Mesodermal cell (in vitro differentiated cells): Measurements from ENCODE around the gene DHODH.
"Not testable (repeated sequence)": the region's sequence is repeated elsewhere in the genome, so short reads cannot be mapped to it uniquely, and the experiment has no call there.

Experiments used
- H3K27ac ChIP-seq: 2 replicates; pipeline ENCODE4 v1.7.0; 2013; ENCODE audit warnings: mild to moderate bottlenecking, low read depth, low read length, moderate library complexity; ENCODE audit not compliant: severe bottlenecking
- H3K36me3 ChIP-seq: 2 replicates; pipeline ENCODE4 v1.7.1; 2013; ENCODE audit warnings: mild to moderate bottlenecking, low read length, moderate library complexity; ENCODE audit not compliant: control insufficient read depth, insufficient read depth
- H3K4me1 ChIP-seq: one replicate; pipeline ENCODE4 v1.7.1; 2013; ENCODE audit warnings: mild to moderate bottlenecking, low read length; ENCODE audit not compliant: insufficient read depth, control insufficient read depth, poor library complexity, severe bottlenecking
- H3K4me3 ChIP-seq: 2 replicates; pipeline ENCODE4 v1.7.0; 2013; ENCODE audit warnings: low read length, control low read depth, mild to moderate bottlenecking; ENCODE audit not compliant: insufficient read depth, poor library complexity, severe bottlenecking; ENCODE audit errors: extremely low read depth
- H3K9me3 ChIP-seq: 2 replicates; pipeline ENCODE4 v1.7.1; 2013; ENCODE audit warnings: mild to moderate bottlenecking, low read length, moderate library complexity; ENCODE audit not compliant: control insufficient read depth
- WGBS, 2 experiments: methylation state at CpG; one replicate each; pipeline ENCODE4 v1.1.5; 2013; ENCODE audit warnings: missing lambda C conversion rate in 2 of 2; ENCODE audit not compliant: insufficient coverage in 2 of 2; 5-methylcytosine and 5-hydroxymethylcytosine counted together

DHODH gene

DNA sequence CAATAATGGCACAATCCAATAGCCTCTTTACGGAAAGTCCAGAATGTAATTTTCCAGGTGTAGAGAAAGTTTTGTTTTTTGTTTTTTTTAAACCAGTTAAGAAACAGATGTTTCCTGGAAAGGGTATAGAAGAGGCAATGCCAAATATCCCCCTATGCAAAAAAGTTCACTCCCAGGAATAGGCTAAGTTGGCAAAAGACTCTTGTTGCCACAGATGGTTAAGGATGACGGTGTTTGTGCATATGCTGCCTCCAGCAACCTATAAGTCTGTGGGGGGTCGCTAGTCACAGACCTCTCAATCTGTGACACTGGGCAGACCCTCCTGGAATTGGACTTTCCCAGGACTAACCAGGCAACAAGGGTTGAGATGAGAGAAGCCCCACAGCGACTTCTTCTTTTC lies 24.9 kb downstream of the DHODH start:
- Histone ChIP-seq H3K4me3 (no peak overlapping the region), H3K9me3 (no peaks in the 10 kb centered on the region), H3K4me1 (no peaks in the 10 kb centered on the region), H3K36me3 (no peaks in the 10 kb centered on the region), H3K27ac (no peak overlapping the region)
- WGBS, 2 experiments: 82 to 83% methylated on average over 2 of the region's 4 CpGs

DNA sequence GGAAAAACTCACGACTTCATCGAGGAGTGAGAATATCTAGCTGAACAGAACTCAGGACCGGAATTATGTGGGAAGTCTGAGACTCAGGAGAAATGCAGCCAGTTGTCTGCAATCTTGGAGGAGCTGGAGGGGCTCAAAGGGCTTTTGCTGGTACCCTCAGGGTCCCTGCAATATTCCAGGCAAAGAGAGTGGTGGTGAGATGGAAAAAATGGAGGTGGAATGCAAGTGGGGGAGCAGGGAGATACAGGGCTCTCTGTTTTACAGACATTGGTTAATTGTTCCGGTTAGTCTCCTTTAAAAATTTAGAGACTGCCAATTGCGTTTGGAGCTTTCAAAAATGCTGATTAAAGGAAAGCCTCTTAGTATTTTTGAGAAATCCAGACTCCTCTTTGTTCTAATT lies 27.6 kb downstream of the DHODH start:
- Histone ChIP-seq H3K4me3 (no peak overlapping the region), H3K27ac (no peak overlapping the region), H3K36me3 (no peaks in the 10 kb centered on the region), H3K9me3 (no peaks in the 10 kb centered on the region), H3K4me1 (no peaks in the 10 kb centered on the region)
- 94 to 95% methylated on average over 5 of the region's 5 CpGs for WGBS, 2 experiments

DNA sequence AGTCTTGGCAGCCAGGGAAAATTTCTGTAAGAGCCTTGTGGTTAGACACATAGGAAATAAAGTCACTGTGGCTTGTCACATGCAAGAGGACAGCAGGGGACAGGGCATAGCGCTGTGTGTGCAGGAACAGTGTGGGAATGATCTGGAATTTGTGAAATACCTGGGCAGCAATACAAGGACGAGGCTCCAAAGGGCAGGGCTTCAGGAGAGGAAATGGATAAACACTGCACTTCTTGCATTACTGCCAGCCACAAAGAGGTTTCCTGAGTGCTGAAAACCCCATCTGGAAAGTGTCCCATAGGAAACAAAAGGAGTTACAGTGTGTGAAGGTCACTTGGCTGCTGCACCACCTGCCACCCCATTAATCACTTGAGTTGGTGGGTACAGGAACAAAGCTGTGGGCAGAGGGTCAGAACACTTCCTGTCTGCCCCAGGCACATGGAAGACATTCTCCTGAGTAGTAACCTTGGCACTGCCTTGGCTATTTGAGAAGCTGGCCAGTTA lies 33.7 kb downstream of the DHODH start:
- H3K4me3 ChIP-seq: no peak overlapping the region
- H3K36me3 ChIP-seq: no peaks in the 10 kb centered on the region
- 80 to 81% methylated on average over 2 of the region's 2 CpGs for WGBS, 2 experiments
- H3K4me1 ChIP-seq: no peaks in the 10 kb centered on the region
- no peak overlapping the region for H3K27ac ChIP-seq
- H3K9me3 ChIP-seq: no peaks in the 10 kb centered on the region

DNA sequence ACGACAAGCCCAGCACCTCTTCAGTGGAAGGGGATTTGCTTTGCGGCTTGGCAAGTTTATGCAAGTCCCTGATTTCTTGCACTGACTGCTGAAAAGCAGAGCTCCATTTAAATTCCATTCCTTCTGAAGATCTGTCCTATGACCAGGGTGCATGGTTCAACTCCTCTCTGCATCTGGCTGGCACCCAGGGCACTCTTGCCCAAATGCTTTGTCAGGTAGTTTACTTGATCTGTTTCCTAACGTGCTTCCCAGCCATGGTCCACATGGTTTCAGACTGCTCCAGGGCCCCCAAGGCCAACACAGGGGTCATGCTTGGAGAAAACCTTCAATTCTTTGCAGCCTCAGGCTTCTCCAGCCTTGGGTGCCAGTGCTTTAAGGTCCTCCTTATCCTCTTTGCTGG lies 34.5 kb downstream of the DHODH start:
- H3K4me3 ChIP-seq: no peak overlapping the region
- no peak overlapping the region for H3K27ac ChIP-seq
- no peaks in the 10 kb centered on the region for H3K36me3 ChIP-seq
- 71 to 92% methylated on average over 1 to 2 of the region's 3 CpGs for WGBS, 2 experiments
- H3K4me1 ChIP-seq: no peaks in the 10 kb centered on the region
- no peaks in the 10 kb centered on the region for H3K9me3 ChIP-seq

DNA sequence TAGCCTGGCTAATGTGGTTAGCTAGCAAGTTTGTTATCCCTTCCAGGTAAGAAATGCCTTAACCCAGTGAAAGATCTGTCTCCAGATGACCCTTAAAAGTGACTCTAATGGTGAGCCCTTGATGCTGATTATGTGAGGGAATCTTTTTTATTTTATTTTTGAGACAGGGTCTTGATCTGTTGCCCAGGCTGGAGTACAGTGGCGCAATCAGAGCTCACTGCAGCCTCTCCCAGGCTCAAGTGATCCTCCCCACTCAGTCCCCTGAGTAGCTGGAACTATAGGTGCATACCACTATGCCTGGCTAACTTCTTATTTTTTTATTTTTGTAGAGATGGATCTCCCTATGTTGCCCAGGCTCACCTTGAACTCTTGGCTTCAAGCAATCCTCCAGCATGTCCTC lies 35.0 kb downstream of the DHODH start:
- Histone ChIP-seq H3K9me3 (no peaks in the 10 kb centered on the region), H3K4me3 (no peak overlapping the region), H3K4me1 (no peaks in the 10 kb centered on the region), H3K27ac (no peak overlapping the region), H3K36me3 (no peaks in the 10 kb centered on the region)
- whole genome bisulfite sequencing, 2 experiments: 100% methylated on average over 1 of the region's 1 CpG; no CpG with 5 or more reads in 1 of the 2 experiments

DNA sequence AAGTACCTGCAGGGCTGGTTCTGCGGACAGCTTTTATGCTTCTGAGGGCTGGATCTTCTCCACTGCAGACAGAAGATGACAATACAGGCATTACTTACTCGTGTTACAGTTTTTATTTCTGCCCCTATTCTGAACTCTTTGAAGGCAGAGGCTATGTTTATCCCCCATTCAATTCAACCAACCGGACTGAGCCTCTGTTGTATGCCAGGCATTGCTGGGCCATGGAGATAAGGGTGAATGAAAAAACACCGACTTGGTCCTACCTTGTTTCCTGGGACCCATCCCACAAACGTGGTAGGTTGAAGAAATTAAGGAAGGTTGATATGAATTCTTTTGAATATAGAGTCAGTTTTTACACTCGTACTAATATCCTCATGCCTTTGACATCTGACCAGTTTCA lies 35.8 kb downstream of the DHODH start:
- no peaks in the 10 kb centered on the region for H3K4me1 ChIP-seq
- 88 to 93% methylated on average over 3 of the region's 6 CpGs for WGBS, 2 experiments
- H3K36me3 ChIP-seq: no peaks in the 10 kb centered on the region
- no peak overlapping the region for H3K4me3 ChIP-seq
- no peak overlapping the region for H3K27ac ChIP-seq
- H3K9me3 ChIP-seq: peaks cover 6% of the 10 kb centered on the region

DNA sequence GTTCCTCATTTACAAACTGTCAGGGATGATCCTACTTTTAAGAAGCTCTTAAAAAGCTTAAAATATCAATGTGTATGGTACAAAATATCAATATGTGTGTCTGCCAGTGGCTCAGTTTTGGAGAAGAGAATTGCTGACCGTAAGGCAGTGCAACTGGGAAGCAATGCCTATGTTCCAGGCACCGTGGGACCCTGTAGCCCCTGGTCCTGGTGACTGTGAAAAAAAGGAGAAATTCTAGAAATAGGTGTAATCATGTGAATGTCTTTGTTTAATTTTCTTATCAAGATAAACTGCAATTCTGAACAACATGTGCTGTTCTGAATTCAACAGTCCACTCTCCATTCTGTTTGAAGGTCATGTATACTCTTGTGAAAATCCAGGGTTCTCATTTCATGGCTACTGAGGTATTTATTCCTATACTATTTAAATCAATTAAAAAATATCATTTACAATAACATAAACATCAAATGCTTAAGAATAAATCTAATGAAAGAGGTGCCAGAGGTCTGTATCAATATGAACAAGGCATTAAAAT lies 36.3 kb downstream of the DHODH start:
- WGBS, 2 experiments: 67 to 90% methylated on average over 1 to 2 of the region's 2 CpGs

DNA sequence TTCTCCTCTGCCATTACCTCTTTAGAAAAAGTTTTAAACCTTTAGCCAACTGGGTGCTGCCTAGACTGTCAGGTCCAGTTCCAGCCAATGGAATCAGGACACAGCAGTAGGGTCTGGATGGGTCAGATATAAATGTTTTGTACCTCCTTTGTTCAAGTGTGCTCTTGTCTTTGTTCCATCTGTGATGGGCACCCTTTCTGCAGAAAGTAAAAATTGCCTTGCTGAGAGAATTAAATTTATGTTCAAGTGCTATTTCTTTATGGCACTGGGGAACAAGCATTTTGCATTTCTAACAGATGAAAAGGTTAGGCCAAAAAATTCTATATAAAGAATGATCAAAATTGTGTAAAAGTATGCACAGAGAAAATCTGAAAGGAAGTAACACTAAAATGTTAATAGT lies 40.6 kb downstream of the DHODH start:
- H3K9me3 ChIP-seq: peaks cover 13% of the 10 kb centered on the region
- H3K4me1 ChIP-seq: no peaks in the 10 kb centered on the region
- no peak overlapping the region for H3K4me3 ChIP-seq
- H3K27ac ChIP-seq: no peak overlapping the region
- H3K36me3 ChIP-seq: no peaks in the 10 kb centered on the region

More for the DNA sequence above, 36.3 kb downstream of the DHODH start:
- H3K36me3 ChIP-seq: no peaks in the 10 kb centered on the region
- no peaks in the 10 kb centered on the region for H3K4me1 ChIP-seq
- H3K4me3 ChIP-seq: no peak overlapping the region
- peaks cover 11% of the 10 kb centered on the region for H3K9me3 ChIP-seq
- H3K27ac ChIP-seq: no peak overlapping the region

DNA sequence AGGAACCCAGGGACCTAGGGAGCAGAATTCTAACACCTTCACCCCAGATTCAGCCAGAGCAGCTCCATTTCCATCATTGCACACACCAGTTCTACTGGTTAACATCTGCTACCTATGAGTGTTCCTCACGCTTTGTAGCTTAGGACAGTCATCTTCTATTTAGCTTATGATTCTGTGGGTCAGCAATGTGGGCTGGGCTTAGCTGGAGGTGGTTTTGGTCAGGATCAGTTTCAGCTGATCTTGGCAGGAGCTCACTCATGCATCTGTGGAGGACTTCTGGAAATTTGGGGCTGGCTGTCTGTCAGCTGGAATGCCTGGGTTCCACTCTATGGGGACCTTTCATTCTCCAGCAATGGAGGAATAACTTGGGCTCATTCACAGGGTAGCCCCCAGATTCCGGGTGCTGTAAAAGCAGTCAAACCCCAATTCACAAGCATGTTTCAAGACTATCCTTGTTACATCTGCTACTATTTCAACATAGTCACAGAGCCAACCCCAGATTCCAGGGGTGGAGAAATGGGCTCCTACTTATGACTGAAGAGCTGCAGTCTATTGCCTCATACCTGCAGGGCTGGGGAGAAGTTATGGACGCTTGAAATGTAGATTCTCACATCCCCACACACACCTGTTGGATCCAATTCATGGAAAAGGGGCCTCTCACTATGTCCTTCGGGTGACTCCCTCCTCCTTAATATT lies 42.4 kb downstream of the DHODH start:
- WGBS, 2 experiments: 100% methylated on average over 1 of the region's 4 CpGs
- Histone ChIP-seq H3K4me3 (no peak overlapping the region), H3K4me1 (no peaks in the 10 kb centered on the region), H3K27ac (no peak overlapping the region), H3K9me3 (peaks cover 13% of the 10 kb centered on the region), H3K36me3 (no peaks in the 10 kb centered on the region)

DNA sequence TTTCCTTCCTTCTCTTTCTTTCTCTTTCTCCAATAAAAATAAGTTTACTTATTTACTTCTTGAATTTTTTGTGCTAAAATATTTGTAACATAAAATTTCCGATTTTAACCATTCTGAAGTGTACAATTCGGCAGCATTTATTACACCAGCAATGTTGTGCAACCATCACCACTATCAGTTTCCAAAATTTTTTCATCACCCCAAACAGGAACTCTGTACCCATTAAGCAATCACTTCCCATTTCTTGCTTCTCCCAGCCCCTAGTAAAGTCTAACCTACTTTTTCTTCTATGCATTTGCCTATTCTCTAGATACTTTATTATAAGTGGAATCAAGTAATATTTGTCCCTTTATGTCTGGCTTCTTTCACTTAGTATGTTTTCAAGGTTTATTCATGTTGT lies 43.3 kb downstream of the DHODH start:
- WGBS, 2 experiments: 88 to 100% methylated on average over 1 of the region's 2 CpGs
- H3K4me1 ChIP-seq: no peaks in the 10 kb centered on the region
- no peak overlapping the region for H3K27ac ChIP-seq
- no peaks in the 10 kb centered on the region for H3K36me3 ChIP-seq
- no peak overlapping the region for H3K4me3 ChIP-seq
- peaks cover 13% of the 10 kb centered on the region for H3K9me3 ChIP-seq

DNA sequence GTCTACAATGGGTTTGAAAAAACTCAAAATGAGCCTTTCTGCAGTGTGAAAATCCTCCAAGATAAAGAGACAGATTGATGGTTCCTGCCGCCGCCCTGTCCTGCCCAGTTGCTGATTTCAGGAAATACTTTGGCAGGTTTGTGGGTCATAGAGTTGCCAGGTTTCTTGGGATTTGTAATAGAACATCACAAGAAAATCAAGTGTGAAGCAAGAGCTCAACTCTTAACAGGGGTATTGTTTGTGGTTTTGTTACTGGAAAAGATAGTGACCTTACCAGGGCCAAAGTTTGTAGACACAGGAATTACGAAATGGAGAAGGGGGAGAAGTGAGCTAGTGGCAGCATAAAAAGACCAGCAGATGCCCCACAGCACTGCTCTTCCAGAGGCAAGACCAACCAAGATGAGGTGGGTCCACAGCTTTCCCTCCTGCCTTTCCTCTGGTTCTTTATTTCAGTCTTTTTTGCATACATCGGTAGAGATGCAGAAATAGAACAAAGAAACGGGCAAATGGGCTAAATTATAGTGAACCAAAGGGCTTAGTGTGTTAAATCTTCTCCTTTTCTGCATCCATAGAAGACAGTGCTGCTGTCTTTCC lies 45.8 kb downstream of the DHODH start, which contains the start of gene HP:
TSS of gene HP (plus strand) at position 252 of the 594 bp plus-strand sequence. CDS start at position 400, 148 bp downstream.
- H3K27ac ChIP-seq, H3K4me3 ChIP-seq, H3K36me3 ChIP-seq, H3K9me3 ChIP-seq, H3K4me1 ChIP-seq: not testable (repeated sequence)
- 83 to 90% methylated on average over 2 to 3 of the region's 5 CpGs for WGBS, 2 experiments
